Measurements from ENCODE around the gene SCIN.

Gene SCIN

DNA sequence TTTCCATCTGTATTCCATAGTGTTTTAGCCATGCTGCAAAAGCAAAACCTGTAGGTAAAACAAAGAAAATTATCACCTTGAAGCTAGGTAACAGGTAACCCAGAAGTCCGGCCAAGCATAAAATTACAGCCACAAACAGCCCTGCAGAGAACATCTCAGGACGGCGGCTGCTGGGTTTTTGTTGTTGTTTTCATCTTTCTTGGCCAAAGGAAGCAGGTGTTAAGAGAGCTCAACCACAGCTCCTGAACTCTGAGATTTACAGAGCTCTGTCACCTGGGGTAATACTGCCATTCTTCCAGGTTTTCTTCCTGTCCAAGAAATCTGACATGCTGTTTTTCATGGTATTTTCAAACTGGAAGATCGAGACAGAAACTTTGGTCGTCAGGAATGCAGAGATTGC is 847 bp upstream of the SCIN start:
- no peak for DNase-seq

DNA sequence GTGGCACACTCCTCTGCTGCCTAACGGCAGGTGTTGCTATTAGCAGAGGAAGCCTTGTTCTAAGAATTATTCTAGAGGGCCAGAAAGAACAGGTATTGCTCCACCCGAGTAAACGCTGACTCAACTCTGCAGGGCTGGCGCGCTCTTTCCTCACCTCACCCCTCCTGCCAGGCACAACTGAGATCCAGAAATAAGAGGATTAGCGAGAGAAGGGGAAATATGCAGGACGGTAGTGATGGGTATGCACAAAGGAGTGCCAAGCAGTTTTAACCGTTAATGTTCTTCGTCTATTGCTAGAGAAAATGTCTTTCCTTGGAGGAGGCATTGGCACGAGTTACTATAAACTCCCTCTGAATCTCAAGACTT is 369 bp upstream of the SCIN start:
- peak; percentile 28 for DNase-seq

DNA sequence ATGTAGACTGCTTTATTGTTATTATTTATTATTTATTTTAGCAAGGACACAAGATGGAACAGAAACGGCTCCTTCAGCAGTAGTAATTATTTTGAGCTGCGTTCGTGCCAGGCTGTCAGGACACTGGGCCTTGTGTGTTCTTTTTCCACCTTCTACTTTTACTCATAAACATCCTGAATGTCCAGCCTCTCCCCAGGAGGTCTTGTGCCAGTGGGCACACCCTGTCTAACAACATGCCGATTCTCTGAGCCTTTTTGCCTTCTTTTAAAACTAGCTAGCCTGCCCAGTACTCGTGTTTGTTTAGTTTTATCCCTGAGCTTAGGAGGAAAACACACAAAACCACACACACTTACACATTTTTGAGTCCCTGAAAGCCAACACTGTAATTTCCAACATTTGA is 1.2 kb downstream of the SCIN start:
- no peak for DNase-seq

DNA sequence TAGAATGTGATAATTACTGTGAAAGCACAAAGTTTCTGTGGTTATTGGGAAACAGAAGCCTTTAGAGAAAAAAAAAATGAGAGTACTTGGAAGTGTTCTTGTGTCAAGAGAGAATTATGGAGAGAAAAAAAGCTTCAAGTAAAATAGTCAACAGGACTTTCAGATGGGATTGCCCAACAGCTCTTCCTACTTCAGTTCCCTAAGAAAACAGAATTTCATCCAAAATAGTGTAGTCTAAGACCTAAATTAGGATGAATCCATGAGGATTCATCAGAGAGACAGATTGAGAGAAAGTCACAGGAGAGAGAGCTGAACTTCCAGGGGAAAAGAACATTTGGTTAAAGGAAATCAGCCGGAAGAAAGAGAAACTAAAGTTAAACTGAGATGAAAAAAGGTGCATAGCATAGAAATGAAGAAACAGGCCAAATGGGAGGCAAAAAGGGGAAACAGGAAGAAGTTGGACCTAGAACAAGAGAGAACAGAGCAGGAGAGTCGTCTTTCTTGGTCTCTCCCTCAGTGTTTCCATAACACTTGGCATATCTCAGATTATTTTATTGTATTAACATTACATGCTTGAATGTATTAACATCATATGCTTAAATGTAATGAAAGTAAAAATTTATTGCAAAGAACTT is 2.5 kb downstream of the SCIN start:
- no peak for DNase-seq

DNA sequence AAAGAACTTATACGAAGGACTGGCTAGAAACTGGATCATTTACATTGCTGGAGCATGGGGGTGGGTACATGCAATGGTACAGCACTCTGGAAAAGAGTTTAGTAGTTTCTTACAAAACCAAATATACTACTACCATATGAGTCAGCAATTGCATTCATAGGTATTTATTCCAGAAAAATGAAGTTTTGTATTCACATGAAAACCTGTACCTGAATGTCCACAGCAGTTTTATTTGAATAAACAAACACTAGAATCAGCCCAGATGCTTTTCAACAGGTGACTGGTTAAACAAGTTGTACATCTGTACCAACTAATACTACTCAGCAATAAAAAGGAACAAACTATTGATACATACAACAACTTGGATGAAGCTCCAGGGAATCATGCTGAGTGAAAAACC is 3.4 kb downstream of the SCIN start:
- no peak for DNase-seq

DNA sequence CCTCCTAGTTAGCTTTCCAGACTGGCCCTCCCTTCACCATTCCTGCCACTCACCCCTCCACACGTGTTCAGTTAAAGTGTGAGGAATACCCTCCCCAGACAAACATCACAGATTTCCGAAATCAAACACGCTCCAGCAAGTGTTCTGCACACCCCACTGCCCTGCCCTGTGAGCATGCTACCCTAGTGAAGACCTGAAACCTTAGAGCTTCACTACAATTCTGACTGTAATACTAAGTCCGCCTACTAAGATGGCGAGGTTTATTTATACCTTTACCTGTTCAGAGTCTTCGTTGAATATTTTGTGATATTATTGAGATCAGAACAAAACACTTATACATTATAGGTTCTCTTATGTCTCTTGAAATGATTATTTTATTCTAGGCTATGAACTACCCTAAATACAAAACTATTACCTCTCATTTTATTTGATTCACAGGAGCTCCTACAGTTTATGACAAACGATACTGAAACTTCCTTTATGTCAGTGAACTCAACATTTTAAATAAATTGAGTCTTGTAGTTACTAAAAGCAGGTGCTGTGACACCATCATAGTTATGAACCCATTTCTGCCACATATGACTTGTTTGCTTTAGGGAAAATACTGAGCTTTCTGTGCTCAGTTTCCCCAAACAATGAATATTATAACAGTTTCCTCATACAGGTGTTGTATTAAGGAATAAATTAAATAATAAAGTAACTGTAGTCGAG is 8.6 kb downstream of the SCIN start:
- no peak for DNase-seq

DNA sequence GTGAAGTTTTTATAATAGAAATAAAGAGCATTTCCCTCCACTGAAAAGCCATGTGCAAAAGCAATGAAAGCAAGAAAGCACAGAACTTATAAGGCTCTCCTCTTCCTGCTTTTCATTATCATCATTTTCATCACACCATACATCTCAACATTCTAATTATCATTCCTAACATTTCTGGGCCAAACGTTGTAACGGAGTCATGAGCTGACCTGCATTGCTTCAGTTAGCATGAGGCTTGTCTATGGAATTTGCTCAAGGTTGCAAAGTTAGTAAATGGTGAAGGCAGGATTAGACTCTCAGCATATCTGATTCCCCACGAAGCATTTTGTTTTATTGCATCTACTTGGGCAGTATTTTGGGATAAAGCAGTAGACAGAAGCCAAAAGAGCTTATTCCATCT is 11.4 kb downstream of the SCIN start:
- no peak for DNase-seq

DNA sequence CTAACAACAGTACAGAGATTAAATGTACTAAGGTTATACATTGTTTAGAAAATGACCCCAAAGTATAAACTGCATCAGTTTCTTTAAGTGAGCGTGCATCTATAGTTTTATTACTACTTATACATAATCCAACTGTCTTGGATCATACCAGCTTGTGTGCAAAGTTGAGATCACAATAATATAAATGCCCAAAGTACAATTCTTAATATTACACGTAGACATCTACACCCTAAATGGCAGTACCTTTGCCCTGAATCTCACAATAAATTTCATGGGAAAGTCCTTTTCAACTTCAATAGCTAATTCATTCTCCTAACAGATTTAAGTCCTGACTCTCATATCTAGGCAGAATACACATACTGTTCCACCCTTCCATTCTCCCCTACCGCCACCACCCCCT is 11.8 kb downstream of the SCIN start:
- no peak for DNase-seq

DNA sequence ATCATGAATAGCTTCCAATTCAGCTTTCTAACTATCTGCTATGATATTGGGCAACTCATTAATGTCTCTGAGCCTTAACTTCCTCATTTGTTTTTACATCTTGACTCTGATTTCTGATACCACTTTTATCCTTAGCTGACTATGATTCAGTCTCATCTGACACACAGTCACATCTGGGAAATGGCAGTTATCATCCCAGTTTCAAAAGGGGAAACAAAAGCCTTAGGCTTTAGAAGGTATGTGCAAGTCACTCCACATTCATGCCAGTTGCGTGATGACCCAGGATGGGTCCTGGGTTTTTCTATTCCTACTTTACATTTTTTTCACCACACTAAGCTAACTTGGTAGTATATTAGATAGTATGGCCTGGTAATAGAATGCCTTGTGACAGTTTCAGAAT is 12.7 kb downstream of the SCIN start:
- DNase-seq, result no peak

DNA sequence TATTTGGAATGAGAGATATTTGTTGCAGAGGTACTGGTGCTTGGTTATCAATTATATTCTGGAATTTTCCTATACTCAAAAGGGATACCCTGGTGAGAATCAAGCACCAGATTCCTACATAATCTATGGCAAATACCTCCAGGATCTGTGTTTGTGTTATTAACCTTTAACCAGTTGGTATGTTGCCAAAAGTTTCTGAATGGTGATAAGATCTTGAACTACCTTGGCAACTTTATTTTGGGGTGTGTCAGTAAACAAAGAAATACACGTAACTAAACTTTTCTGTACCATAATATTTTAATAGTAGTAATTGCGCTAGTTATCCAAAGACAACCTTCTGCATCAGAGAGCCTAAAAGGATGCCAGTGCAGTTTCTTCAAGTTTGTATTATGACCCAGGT is 13.4 kb downstream of the SCIN start:
- DNase-seq, result no peak

DNA sequence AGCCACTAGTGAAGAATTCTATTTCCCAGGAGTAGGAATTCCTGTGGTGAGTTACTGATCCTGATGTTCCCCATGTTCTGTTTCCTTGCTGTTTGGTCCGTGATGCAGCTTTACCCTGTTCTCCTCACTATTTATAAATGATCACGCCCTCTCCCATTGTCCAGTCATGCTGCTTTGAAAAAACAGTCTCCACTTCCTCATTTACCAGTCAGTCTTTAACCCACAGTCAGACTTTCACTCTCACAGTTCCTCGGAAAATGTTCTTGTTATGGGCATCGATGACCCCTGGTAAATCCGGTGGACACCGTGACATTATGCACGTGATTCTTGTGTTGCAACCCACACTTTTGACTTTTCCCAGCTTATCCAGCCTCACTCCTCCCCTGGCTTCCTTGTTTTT is 14.4 kb downstream of the SCIN start:
- no peak for DNase-seq

DNA sequence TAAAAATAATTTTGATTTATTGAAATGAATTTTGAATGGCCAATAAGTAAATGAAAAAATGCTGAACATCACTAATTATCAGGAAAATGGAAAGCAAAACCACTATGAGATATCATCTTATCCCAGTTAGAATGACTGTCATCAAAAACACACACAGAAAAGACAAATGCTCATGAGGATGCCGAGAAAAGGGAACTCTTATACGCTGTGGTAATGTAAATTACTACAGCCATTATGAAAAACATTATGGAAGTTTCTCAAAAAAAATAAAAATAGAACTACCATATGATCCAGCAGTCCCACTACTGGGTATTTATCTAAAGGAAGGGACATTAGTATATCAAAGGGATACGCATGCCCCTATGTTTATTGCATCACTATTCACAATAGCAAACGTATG is 15.8 kb downstream of the SCIN start:
- no peak for DNase-seq

DNA sequence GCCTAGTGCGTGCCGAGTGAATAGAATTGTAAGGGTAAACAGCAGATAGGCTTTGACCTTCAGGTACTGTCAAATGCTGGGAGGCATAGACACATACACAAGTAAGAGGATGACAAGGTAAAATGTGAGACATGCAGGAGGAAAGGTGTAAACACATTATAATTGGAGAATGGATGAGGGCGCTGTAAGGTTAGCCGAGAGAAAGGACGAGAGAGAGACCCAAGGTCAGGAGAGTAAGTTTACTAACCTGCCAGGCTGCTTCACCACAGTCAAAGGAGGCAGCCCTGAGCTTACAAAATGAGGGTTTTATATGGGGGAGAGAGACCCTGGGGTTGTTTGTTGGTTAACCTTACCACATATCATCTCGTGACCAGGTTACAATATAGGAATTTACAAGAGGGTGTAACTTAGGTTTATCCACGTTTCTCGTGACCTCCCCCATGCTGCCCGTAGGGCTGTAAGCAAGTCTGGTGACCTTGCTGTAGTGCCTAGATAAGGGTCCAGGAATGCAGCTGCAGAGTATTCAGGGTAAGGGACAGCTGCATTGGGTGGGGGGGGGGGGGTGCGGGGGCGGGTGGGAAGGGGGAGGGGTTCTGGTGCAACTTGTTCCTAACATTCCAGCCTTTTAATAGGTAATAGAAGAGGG is 17.9 kb downstream of the SCIN start:
- DNase-seq, result no peak

DNA sequence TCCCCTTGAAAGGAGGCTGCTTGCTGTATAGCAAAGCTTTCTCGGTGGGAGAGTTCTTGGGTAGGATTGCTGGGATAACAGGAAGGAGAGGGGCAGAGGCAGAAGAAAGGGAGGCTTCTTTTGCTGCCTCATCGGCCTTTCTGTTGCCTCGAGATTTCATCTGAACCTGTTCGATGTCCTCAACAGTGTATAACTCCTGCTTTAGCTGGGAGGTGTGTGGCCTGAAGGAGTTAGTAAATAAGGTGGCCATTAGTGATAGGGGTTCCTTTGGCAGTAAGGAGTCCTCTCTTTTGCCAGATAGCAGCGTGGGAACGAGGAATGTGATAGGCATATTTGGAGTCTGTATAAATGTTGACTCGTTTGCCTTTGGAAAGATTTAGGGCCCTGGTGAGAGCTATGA is 20.0 kb downstream of the SCIN start:
- no peak for DNase-seq

DNA sequence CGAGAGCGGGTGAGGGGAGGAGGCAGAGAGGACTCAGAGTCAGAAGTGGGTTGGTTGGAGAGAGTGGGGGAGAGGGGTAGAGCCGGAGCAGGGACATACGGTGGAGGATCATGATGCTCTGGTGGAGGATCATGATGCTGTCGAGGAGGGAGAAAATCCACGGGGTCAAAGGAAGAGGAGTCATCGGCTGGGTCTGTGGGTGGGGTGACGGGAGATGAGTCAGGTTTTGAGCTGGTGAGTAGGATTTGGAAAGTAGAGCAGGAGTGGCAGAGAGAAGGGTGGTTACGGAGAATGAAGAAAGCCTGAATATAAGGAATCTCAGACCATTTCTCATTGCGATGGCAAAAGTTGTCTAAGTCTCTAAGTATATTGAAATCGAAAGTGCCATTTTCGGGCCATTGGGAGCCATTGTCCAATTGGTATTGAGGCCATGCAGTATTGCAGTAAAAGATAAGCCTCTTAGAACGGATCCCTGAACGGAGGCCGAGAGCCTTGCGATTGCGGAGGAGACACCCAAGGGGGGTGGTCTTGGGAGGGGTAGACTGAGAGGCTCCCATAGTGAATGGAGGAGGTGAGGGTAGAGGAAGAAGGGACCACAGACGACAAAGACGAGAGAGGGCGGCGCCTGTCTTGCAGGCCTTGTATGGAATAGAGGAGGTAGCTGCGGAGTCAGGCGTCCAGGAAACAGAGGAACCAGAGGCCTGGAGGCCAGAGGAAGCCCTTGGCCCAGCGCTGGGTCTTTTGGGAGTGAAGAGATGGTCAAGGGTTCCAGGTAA is 23.8 kb downstream of the SCIN start:
- no peak for DNase-seq

DNA sequence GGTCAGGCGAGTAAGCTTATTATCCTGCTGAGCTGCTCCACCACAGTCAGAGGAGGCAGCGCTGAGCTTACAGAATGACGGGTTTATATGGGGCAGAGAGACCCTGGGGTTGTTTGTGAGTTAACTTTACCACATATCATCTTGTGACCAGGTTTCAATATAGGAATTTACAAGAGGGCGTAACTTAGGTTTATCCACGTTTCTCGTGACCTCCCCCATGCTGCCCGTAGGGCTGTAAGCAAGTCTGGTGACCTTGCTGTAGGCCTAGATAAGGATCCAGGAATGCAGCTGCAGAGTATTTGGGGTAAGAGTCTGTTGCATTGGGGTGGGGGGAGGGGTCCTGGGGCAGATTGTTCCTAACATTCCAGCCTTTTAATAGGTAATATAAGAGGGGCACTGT is 24.6 kb downstream of the SCIN start:
- DNase-seq, result no peak

DNA sequence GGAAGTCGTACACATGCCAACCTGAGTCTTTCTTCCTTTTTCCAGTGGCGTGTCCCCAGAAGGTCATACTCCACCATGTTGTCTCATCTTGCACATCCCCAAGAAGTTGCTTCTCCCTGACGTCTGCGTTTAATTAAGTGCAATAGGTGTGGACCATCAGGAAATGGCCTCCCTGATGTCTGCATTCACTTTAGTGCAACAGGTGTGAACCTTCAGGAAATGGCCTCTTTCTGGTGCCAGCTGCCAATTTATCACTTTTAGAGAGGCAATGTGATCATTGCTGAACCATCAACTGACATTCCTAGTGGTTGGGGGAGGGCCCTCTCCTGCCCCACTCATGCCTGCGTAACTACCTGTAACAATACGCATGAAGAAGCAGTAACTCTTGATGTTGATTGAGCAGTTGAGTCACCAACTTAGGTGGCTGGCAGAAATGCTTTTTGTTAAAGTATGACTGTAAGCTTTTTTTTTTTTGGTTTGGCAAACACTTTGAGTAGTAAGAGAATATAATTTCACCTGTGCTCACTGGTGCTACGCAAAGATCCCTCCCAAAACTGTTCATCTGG is 25.8 kb downstream of the SCIN start:
- no peak for DNase-seq

DNA sequence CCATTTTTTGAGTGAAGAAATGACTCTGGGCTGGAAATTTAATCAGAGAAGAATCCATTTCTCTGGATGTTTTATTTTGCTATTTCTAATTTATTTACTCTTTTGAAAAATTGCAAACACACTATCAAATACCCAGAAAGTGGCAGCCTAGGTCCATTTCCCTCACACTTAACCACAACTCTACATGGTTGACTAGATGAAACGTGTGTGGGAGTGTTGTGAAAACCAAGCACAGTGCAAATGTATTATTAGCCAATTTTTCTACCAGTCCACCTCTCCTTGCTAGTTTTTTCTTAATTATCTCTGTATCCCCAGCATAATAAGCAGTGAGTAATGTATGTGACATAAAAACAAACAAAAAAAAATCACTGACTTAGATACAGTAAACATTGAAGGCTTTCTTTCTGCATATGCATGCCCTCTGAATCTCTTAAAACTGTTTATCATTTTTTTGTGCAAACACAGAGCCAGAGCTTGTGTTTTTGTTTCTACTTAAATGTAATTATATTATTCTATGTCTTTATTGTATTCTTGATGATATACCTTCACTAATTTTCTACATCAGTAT is 30.9 kb downstream of the SCIN start:
- DNase-seq, result no peak

DNA sequence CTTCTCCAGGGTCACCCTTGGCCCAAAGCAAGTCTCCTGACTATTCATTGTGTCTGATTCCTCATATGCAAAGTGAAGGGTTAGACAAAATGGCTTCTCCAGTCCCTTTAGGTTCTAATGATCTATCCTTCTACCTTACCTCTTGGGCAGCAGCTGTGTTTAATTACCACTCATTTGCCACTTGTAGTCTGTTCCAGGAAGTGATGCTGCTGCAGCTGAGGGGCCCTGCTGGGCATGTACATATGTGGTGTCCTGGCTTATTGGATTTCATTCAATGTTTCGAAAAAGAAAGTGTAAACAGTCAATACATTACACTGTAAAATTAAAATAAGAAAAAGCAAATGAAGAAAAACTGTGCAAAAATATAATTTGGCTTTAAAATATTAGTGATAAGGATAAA is 36.6 kb downstream of the SCIN start:
- no peak for DNase-seq

DNA sequence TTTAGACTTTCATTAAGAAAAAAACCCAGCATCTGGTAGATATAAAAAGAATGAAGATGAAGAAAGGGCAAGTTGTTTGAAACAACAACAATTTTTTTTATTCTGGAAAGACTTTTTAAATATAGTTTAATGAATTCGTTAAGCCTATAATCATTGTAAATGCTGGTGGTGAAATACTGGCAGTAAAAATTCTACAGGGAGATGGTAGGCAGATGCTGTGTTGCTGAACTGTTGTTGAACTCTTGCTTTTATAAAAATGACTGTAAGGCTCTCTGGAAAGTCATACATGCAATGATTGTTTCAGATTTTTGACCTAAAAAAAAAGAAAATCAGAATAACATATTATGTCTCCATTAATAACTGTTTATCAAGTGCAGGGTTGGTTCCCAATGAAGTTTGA is 39.0 kb downstream of the SCIN start:
- no peak for DNase-seq

DNA sequence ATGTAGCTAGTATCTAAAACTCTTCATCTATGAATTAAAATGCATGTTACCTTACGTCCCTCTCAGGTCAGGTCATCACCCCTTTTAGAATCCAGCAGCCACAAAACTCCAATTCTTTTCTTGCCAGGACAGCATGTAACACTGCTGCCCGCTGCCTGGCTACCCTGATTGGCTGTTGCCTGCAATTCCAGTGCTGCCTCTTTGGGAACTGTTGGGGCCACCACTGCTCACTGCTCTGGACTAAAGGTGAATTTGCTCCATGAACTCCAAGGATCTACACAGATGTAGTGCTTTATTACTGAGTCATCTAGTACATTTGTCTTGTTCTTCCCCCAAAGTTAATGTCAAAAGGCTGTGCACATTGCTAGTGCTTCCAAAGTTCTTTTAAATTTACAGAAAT is 40.4 kb downstream of the SCIN start:
- no peak for DNase-seq

DNA sequence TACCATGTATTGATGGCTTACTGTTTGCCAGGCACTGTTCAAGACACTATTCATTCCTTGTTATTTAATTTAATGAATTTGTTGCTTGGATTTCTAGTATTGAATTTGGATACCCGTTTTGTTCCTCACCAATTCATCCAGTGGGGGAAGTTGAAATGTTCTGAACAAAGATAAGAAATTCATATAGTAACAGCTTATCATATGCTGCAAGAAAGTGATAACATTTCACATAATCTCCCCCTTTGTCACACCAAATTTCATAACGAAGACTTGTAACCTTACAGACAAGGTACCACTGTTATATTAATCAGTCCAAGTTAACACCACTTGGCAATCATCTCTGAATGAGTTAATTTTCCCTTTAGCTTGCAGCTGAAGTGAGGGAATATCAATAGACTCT is 42.1 kb downstream of the SCIN start:
- DNase-seq, result no peak

DNA sequence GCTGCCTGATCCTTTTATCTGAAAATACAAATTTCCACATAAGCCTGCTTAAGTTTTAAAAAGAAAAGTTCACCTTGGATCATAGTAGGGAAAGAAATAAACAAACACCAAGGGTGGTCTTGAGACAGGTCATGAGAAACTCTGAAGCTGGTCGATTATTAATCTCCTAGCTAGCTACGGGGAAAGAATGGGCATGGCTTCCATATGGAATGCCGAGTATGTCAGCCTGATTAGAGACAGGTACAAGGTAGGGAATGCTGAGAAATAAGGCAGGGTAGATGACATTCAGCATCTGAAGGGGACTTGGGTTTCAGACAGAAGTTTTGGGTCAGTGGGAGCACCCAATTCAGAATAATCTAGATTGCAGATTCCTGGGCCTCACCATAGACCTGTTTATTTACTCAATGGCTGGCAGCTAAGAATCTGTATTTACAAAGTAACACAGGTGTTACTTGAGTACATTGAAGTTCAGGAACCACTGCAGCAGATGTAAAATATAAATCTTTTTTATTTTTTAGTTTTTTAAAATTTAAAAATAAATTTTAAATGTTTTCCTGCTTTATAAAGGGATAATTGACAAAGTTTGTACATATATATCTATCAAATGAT is 49.0 kb downstream of the SCIN start:
- no peak for DNase-seq
